ENCODE measurements around the gene SCN7A. TPM values are rescaled to one million over a fixed set of nuclear protein-coding genes. Genes with fewer than 3 reads are reported as not detected.
"Not testable (repeated sequence)": the region's sequence is repeated elsewhere in the genome, so short reads cannot be mapped to it uniquely, and the experiment has no call there.

Gene SCN7A
- total RNA-seq, 1 donor from 2014 or later, result not detected

GRCh38 chr2:166454006-166454595, 39.9 kb downstream of the SCN7A start:
- no peak for DNase-seq (ENCODE audit: low read depth in 2 of 2)

- no peak for DNase-seq (ENCODE audit: low read depth in 2 of 2)
Measured at GRCh38 chr2:166451468-166451867, 42.6 kb downstream of the SCN7A start.

- DNase-seq (ENCODE audit: low read depth in 2 of 2), result no peak
Measured at GRCh38 chr2:166449439-166449838, 44.6 kb downstream of the SCN7A start.

GRCh38 chr2:166448106-166448505, 45.9 kb downstream of the SCN7A start:
- no peak for DNase-seq (ENCODE audit: low read depth in 2 of 2)

GRCh38 chr2:166444306-166444705, 49.7 kb downstream of the SCN7A start:
- DNase-seq (ENCODE audit: low read depth in 2 of 2), result no peak

GRCh38 chr2:166440313-166440712, 53.7 kb downstream of the SCN7A start:
- no peak for DNase-seq (ENCODE audit: low read depth in 2 of 2)

- peak in 1 of 2 donors; percentile 3 for DNase-seq (ENCODE audit: low read depth in 2 of 2)
Measured at GRCh38 chr2:166439078-166439477, 55.0 kb downstream of the SCN7A start.

- no peak for DNase-seq (ENCODE audit: low read depth in 2 of 2)
Measured at GRCh38 chr2:166436976-166437375, 57.1 kb downstream of the SCN7A start.

- no peak for DNase-seq (ENCODE audit: low read depth in 2 of 2)
Measured at GRCh38 chr2:166436189-166436588, 57.9 kb downstream of the SCN7A start.

- no peak for DNase-seq (ENCODE audit: low read depth in 2 of 2)
Measured at GRCh38 chr2:166434491-166434890, 59.6 kb downstream of the SCN7A start.

- DNase-seq (ENCODE audit: low read depth in 2 of 2), result no peak
Measured at GRCh38 chr2:166433457-166433856, 60.6 kb downstream of the SCN7A start.

- no peak for DNase-seq (ENCODE audit: low read depth in 2 of 2)
Measured at GRCh38 chr2:166432331-166432730, 61.7 kb downstream of the SCN7A start.

GRCh38 chr2:166424841-166425240, 69.2 kb downstream of the SCN7A start:
- DNase-seq (ENCODE audit: low read depth in 2 of 2), result no peak

GRCh38 chr2:166419616-166419934, 74.5 kb downstream of the SCN7A start:
- peak; percentile 54 to 65 for DNase-seq (ENCODE audit: low read depth in 2 of 2)

GRCh38 chr2:166418853-166419615, 75.0 kb downstream of the SCN7A start:
- DNase-seq (ENCODE audit: low read depth in 2 of 2), result no peak

GRCh38 chr2:166417669-166418068, 76.4 kb downstream of the SCN7A start:
- peak; percentile 55 to 57 for DNase-seq (ENCODE audit: low read depth in 2 of 2)

GRCh38 chr2:166413255-166413654, 80.8 kb downstream of the SCN7A start:
- no peak for DNase-seq (ENCODE audit: low read depth in 2 of 2)

- DNase-seq (ENCODE audit: low read depth in 2 of 2), result no peak
Measured at GRCh38 chr2:166411473-166412230, 82.4 kb downstream of the SCN7A start.

GRCh38 chr2:166410828-166411472, 83.1 kb downstream of the SCN7A start:
- DNase-seq (ENCODE audit: low read depth in 2 of 2), result peak; percentile 53 to 87

- DNase-seq (ENCODE audit: low read depth in 2 of 2), result not testable (repeated sequence)
Measured at GRCh38 chr2:166407746-166408145, 86.3 kb downstream of the SCN7A start.

- no peak for DNase-seq (ENCODE audit: low read depth in 2 of 2)
Measured at GRCh38 chr2:166406374-166406773, 87.7 kb downstream of the SCN7A start.

GRCh38 chr2:166405569-166405926, 88.5 kb downstream of the SCN7A start:
- no peak for DNase-seq (ENCODE audit: low read depth in 2 of 2)
